Naive thymus-derived CD4-positive, alpha-beta T cell (primary cell): Measurements from ENCODE around the gene PFN4. TPM values are rescaled to one million over a fixed set of nuclear protein-coding genes. Genes with fewer than 3 reads are reported as not detected.
"Not testable (repeated sequence)": the region's sequence is repeated elsewhere in the genome, so short reads cannot be mapped to it uniquely, and the experiment has no call there.

Experiments used
- ATAC-seq: fragments of 150-1000 bp; cut with Tn5 transposase; 2 replicates; pipeline ENCODE4 v1.10.0; 2021; ENCODE audit warnings: mild to moderate bottlenecking, moderate library complexity
- CTCF ChIA-PET: fragments of 350-600 bp; sonication (Branson Sonifier 250); formaldehyde crosslinking; loops from one replicate; lab custom pipeline; 2021; ENCODE audit warnings: antibody characterized with exemption; lab: Charles Lee
- POLR2A ChIA-PET: fragments of 350-600 bp; sonication (Branson Sonifier 250); formaldehyde crosslinking; loops from one replicate; lab custom pipeline; 2021; ENCODE audit warnings: antibody characterized with exemption, inconsistent platforms; lab: Charles Lee
- DNase-seq, 9 donors: peaks; one replicate each; pipeline versions ENCODE4 v3.0.0 to v3.0.0-alpha.2; 2020 to 2022; ENCODE audit warnings: mixed read lengths in 1 of 9
- H3K27ac ChIP-seq: one replicate; pipeline ENCODE4 v1.7.0; 2013; ENCODE audit warnings: mild to moderate bottlenecking, low read depth, low read length, moderate library complexity
- H3K27me3 ChIP-seq, 2 donors: one replicate each; pipeline ENCODE4 v1.7.0; 2013; ENCODE audit warnings: low read length in 2 of 2, mild to moderate bottlenecking in 2 of 2, moderate library complexity in 2 of 2; ENCODE audit not compliant: control insufficient read depth in 2 of 2, insufficient read depth in 2 of 2
- H3K36me3 ChIP-seq, 3 experiments: 1 replicate in 2 of 3; 2 replicates in 1 of 3; pipeline ENCODE4 v1.7.0; 2013; ENCODE audit warnings: low read length in 3 of 3, mild to moderate bottlenecking in 3 of 3, moderate library complexity in 1 of 3; ENCODE audit not compliant: insufficient read depth in 3 of 3, control insufficient read depth in 2 of 3
- H3K4me1 ChIP-seq, 2 donors: one replicate each; pipeline ENCODE4 v1.7.0; 2013; ENCODE audit warnings: low read length in 2 of 2, mild to moderate bottlenecking in 2 of 2, moderate library complexity in 1 of 2; ENCODE audit not compliant: control insufficient read depth in 2 of 2, insufficient read depth in 2 of 2
- H3K4me3 ChIP-seq: 2 replicates; pipeline ENCODE4 v1.7.0; 2013; ENCODE audit warnings: mild to moderate bottlenecking, low read length
- H3K9me3 ChIP-seq, 3 experiments: 1 replicate in 2 of 3; 2 replicates in 1 of 3; pipeline ENCODE4 v1.7.0; 2013; ENCODE audit warnings: low read length in 3 of 3; ENCODE audit not compliant: control insufficient read depth in 2 of 3
- H3K27ac Mint-ChIP-seq, 9 donors: one replicate each; pipeline ENCODE4 v1.8.0; 2020 to 2022; ENCODE audit warnings: mixed read lengths in 9 of 9, mild to moderate bottlenecking in 8 of 9, moderate library complexity in 5 of 9, inconsistent platforms in 2 of 9
- H3K27me3 Mint-ChIP-seq, 5 donors: one replicate each; pipeline ENCODE4 v1.8.0; 2021 to 2022; ENCODE audit warnings: mixed read lengths in 5 of 5, mild to moderate bottlenecking in 1 of 5
- H3K36me3 Mint-ChIP-seq, 5 donors: one replicate each; pipeline ENCODE4 v1.8.0; 2020 to 2022; ENCODE audit warnings: mixed read lengths in 5 of 5, mild to moderate bottlenecking in 3 of 5, inconsistent platforms in 1 of 5
- H3K4me1 Mint-ChIP-seq, 7 donors: one replicate each; pipeline ENCODE4 v1.8.0; 2020 to 2022; ENCODE audit warnings: mixed read lengths in 7 of 7, mild to moderate bottlenecking in 3 of 7, inconsistent platforms in 1 of 7
- H3K4me3 Mint-ChIP-seq, 10 donors: one replicate each; pipeline ENCODE4 v1.8.0; 2020 to 2022; ENCODE audit warnings: mild to moderate bottlenecking in 10 of 10, mixed read lengths in 10 of 10, moderate library complexity in 6 of 10, inconsistent platforms in 2 of 10
- H3K9me3 Mint-ChIP-seq, 11 donors: one replicate each; pipeline ENCODE4 v1.8.0; 2020 to 2022; ENCODE audit warnings: mixed read lengths in 11 of 11, mild to moderate bottlenecking in 4 of 11, inconsistent platforms in 1 of 11, moderate library complexity in 1 of 11
- intact Hi-C, 2 donors: fragments of 100-400 bp; cut with micrococcal nuclease; formaldehyde crosslinking; loops; one replicate each; pipeline ENCODE4 v1.15.1; 2023
- polyA plus RNA-seq, 2 donors: library from polyadenylated mRNA; unstranded; fragments of 300-500 nt; fragmentation: Illumina TruSeq; gene quantifications; one replicate each; pipeline ENCODE4 v1.2.3, GENCODE V29; 2021
- total RNA-seq, 6 experiments: library from RNA in 5 of 6; stranded (reverse) in 5 of 6; gene quantifications; 1 replicate in 5 of 6; 2 replicates in 1 of 6; pipeline ENCODE4 v1.2.3 and lab custom pipeline; 2021 to 2026

The PFN4 gene
- total and polyA plus RNA-seq, 7 experiments from 2014 or later = not detected

DNA sequence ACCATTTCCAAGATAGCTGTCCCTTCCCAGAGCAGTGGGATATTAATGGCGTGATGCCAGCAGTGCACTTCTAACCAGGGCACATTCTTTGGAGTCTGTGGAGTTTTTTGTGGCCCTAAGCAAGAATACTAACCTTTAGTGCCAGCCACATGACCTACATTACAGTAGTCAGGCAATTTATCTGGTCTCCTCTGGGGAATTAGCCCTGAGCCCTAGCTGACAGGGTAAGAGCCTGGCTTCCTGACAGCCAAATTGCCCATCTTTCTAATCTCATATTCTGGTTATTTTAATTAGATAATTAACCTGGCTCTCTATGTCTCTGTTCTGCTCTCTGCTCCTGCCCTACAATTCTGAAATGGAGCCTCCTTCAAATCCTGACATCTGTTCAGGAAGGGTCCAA lies 5.2 kb downstream of the PFN4 start:
- CTCF ChIA-PET = no interaction called here
- no peak overlapping the region for H3K27ac Mint-ChIP-seq

DNA sequence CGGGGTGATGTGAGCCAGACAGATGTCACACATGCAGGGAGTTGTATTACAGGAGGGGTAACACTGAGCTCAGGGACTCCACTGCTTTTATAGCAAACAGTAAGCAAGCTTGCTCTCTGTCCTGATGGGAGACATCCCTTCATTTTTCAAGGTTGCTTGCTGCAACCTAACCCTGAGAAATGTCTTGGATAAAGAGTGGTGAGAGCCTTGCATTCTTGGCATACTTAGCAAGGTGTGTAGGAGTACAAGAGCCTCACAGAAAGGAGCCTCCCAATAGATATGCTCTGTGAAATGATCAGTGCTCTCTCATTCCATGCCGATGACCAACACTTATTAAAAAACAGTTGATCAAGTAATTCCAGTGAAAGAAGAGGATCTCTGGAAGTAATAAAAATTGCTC lies 8.1 kb downstream of the PFN4 start:
- no peaks in the 10 kb centered on the region for H3K4me1 ChIP-seq
- no peaks in the 10 kb centered on the region for H3K36me3 ChIP-seq
- H3K9me3 ChIP-seq = no peaks in the 10 kb centered on the region
- peaks cover 0 to 4% (median 0%) of the 10 kb centered on the region in 11 donors for H3K9me3 Mint-ChIP-seq
- no peak overlapping the region for H3K4me3 ChIP-seq
- no peak overlapping the region for H3K4me3 Mint-ChIP-seq
- H3K27ac Mint-ChIP-seq = no peak overlapping the region
- CTCF ChIA-PET = no interaction called here
- no peak for ATAC-seq
- H3K27ac ChIP-seq = no peak overlapping the region
- no peaks in the 10 kb centered on the region for H3K27me3 Mint-ChIP-seq
- POLR2A ChIA-PET = no interaction called here
- peaks cover 0 to 20% (median 6%) of the 10 kb centered on the region in 5 donors for H3K36me3 Mint-ChIP-seq
- intact Hi-C loops = no loop called here
- no peaks in the 10 kb centered on the region for H3K27me3 ChIP-seq
- H3K4me1 Mint-ChIP-seq = peaks cover 0 to 1% (median 0%) of the 10 kb centered on the region in 7 donors
- no peak for DNase-seq

More for the DNA sequence above, 5.2 kb downstream of the PFN4 start:
- no peaks in the 10 kb centered on the region for H3K9me3 ChIP-seq
- Mint-ChIP-seq H3K36me3 (peaks cover 0 to 12% (median 6%) of the 10 kb centered on the region in 5 donors), H3K9me3 (peaks cover 0 to under 1% (median 0%) of the 10 kb centered on the region in 11 donors), H3K27me3 (peaks cover 0 to 2% (median 0%) of the 10 kb centered on the region in 5 donors), H3K4me3 (no peak overlapping the region), H3K4me1 (peaks cover 1 to 7% (median 6%) of the 10 kb centered on the region in 7 donors)
- H3K4me3 ChIP-seq = no peak overlapping the region
- POLR2A ChIA-PET = no interaction called here
- no peaks in the 10 kb centered on the region for H3K27me3 ChIP-seq
- no peaks in the 10 kb centered on the region for H3K36me3 ChIP-seq
- no peak for ATAC-seq
- no peak overlapping the region for H3K27ac ChIP-seq
- no peak for DNase-seq
- H3K4me1 ChIP-seq = no peaks in the 10 kb centered on the region
- intact Hi-C loops = no loop called here

- DNase-seq (no peak), ATAC-seq (no peak)
- no peaks in the 10 kb centered on the region for H3K4me1 ChIP-seq
- no peaks in the 10 kb centered on the region for H3K27me3 ChIP-seq
- no peaks in the 10 kb centered on the region for H3K9me3 ChIP-seq
- Mint-ChIP-seq H3K36me3 (peaks cover 11 to 28% (median 12%) of the 10 kb centered on the region in 5 donors), H3K9me3 (peaks cover 6 to 27% (median 15%) of the 10 kb centered on the region in 11 donors), H3K4me3 (no peak overlapping the region), H3K4me1 (peaks cover 0 to 1% (median 0%) of the 10 kb centered on the region in 7 donors), H3K27ac (no peak overlapping the region), H3K27me3 (peaks cover 0 to 12% (median 0%) of the 10 kb centered on the region in 5 donors)
- intact Hi-C loops = no loop called here
- H3K36me3 ChIP-seq = no peaks in the 10 kb centered on the region
- CTCF ChIA-PET = interaction anchor here (0.6 kb wide), 1 partner anchor 287 kb away, joined by 3 read pairs; no protein-coding TSS in a partner anchor
- POLR2A ChIA-PET = interaction anchor here (0.6 kb wide), 1 partner anchor 43 kb away, joined by 3 read pairs; no protein-coding TSS in a partner anchor
- no peak overlapping the region for H3K27ac ChIP-seq
- no peak overlapping the region for H3K4me3 ChIP-seq
Observed at GRCh38 chr2:24111407-24111901, 11.7 kb downstream of the PFN4 start.

GRCh38 chr2:24110660-24111303 lies 12.4 kb downstream of the PFN4 start:
- H3K4me1 Mint-ChIP-seq = peaks cover 0 to 1% (median 0%) of the 10 kb centered on the region in 7 donors
- peaks cover 0 to 13% (median 0%) of the 10 kb centered on the region in 5 donors for H3K27me3 Mint-ChIP-seq
- no peaks in the 10 kb centered on the region for H3K9me3 ChIP-seq
- no peaks in the 10 kb centered on the region for H3K27me3 ChIP-seq
- peaks cover 6 to 32% (median 18%) of the 10 kb centered on the region in 11 donors for H3K9me3 Mint-ChIP-seq
- intact Hi-C loops = no loop called here
- no peak for ATAC-seq
- no peak overlapping the region for H3K27ac ChIP-seq
- DNase-seq = no peak
- H3K4me3 ChIP-seq = no peak overlapping the region
- H3K4me3 Mint-ChIP-seq = no peak overlapping the region
- H3K36me3 ChIP-seq = no peaks in the 10 kb centered on the region
- H3K27ac Mint-ChIP-seq = no peak overlapping the region
- CTCF ChIA-PET = interaction anchor here (0.6 kb wide), 1 partner anchor 324 kb away, joined by 3 read pairs; no protein-coding TSS in a partner anchor
- POLR2A ChIA-PET = no interaction called here
- H3K36me3 Mint-ChIP-seq = peaks cover 12 to 30% (median 16%) of the 10 kb centered on the region in 5 donors
- H3K4me1 ChIP-seq = no peaks in the 10 kb centered on the region

- Mint-ChIP-seq H3K9me3 (peaks cover 12 to 42% (median 21%) of the 10 kb centered on the region in 11 donors), H3K27me3 (peaks cover 0 to 13% (median 0%) of the 10 kb centered on the region in 5 donors), H3K36me3 (peaks cover 15 to 35% (median 22%) of the 10 kb centered on the region in 5 donors)
- H3K4me1 ChIP-seq, H3K4me3 ChIP-seq, H3K4me3 Mint-ChIP-seq, H3K36me3 ChIP-seq, H3K4me1 Mint-ChIP-seq, H3K27me3 ChIP-seq, DNase-seq, H3K9me3 ChIP-seq, H3K27ac ChIP-seq, H3K27ac Mint-ChIP-seq, CTCF ChIA-PET, intact Hi-C loops, ATAC-seq, POLR2A ChIA-PET: not testable (repeated sequence)
Observed at GRCh38 chr2:24109431-24109830, 13.7 kb downstream of the PFN4 start.

DNA sequence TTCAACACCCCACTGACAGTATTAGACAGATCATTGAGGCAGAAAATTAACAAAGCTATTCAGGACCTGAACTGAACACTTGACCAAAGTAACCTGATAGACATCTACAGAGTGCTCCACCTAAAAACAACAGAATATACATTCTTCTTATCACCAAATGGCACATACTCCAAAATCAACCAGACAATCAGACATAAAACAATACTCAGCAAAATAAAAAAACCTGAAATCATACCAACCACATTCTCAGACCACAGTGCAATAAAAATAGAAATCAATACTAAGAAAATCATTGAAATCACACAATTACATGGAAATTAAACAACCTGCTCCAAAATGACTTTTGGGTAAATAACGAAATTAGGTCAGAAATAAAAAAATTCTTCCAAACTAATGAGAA lies 15.8 kb downstream of the PFN4 start:
- Histone ChIP-seq H3K27ac (no peak overlapping the region), H3K9me3 (no peaks in the 10 kb centered on the region), H3K27me3 (no peaks in the 10 kb centered on the region), H3K4me1 (no peaks in the 10 kb centered on the region), H3K4me3 (no peak overlapping the region), H3K36me3 (peaks cover 0 to 8% (median 0%) of the 10 kb centered on the region in 3 experiments)
- CTCF ChIA-PET = no interaction called here
- H3K4me1 Mint-ChIP-seq = no peaks in the 10 kb centered on the region
- peaks cover 9 to 52% (median 21%) of the 10 kb centered on the region in 11 donors for H3K9me3 Mint-ChIP-seq
- no peak overlapping the region for H3K27ac Mint-ChIP-seq
- POLR2A ChIA-PET = no interaction called here
- H3K27me3 Mint-ChIP-seq = peaks cover 0 to 13% (median 0%) of the 10 kb centered on the region in 5 donors
- H3K36me3 Mint-ChIP-seq = peaks cover 10 to 38% (median 23%) of the 10 kb centered on the region in 5 donors
- no peak overlapping the region for H3K4me3 Mint-ChIP-seq
- intact Hi-C loops = no loop called here
- no peak for DNase-seq
- no peak for ATAC-seq
